ENCODE results near the gene NID2. TPM values are rescaled to one million over a fixed set of nuclear protein-coding genes. Genes with fewer than 3 reads are reported as not detected.

The NID2 gene
- total RNA-seq, 1 donor from 2014 or later, result 37.5 TPM

Other genes with a start within 250 kb of the NID2 start
- 4.6 and 9.4 TPM in 2 replicates for gene GNG2, start 208.4 kb downstream of the NID2 start, total RNA-seq
- 122 and 223 TPM in 2 replicates for gene RTRAF, start 79.5 kb downstream of the NID2 start, total RNA-seq
- not detected in 2 replicates for gene PTGDR, start 198.6 kb upstream of the NID2 start, total RNA-seq
- under 0.01 TPM in 1 of 2 replicates, not detected in the other for gene PTGER2, start 245.3 kb upstream of the NID2 start, total RNA-seq